GM13977 (cell line): ENCODE measurements around the gene GALNTL6.

Source experiments
- DNase-seq: peaks from one replicate; pipeline ENCODE4 v3.0.0; 2012; ENCODE audit warnings: low spot score
- in situ Hi-C: fragments of 300-500 bp; cut with MboI; formaldehyde crosslinking; loops from one replicate; pipeline ENCODE4 v1.12.0; 2022; ENCODE audit warnings: low sequenced_read_pairs, low pct_unique_long_range_greater_than_20kb, mixed read lengths, inconsistent platforms; ENCODE audit not compliant: unreplicated experiment
- TF ChIP-seq, protein P1 (sequence below): IDR thresholded peaks from 2 replicates; pipeline ENCODE4 v1.5.1; 2012; ENCODE audit warnings: mild to moderate bottlenecking, control low read depth; ENCODE audit not compliant: insufficient read depth; ENCODE audit errors: extremely low read depth, missing control alignments

The GALNTL6 gene

DNA sequence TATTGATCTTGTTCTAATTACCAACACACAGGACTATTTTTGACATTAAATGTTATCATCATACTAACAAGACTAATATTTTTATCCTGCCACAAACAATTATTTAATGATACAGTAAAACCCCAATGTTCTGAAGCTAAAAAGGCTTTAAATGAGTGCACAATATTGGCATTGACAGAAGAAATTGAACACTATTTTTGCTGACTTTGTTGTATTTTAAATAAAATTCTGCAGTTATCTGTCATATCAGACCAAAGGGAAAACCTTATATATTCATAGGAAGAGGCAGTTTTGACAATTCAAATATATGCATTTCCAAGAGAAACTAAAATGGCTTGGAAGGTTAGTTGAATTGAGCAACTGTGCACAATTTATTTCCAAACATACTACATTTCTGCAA lies 957.6 kb downstream of the GALNTL6 start:
- TF ChIP-seq, protein P1, sequence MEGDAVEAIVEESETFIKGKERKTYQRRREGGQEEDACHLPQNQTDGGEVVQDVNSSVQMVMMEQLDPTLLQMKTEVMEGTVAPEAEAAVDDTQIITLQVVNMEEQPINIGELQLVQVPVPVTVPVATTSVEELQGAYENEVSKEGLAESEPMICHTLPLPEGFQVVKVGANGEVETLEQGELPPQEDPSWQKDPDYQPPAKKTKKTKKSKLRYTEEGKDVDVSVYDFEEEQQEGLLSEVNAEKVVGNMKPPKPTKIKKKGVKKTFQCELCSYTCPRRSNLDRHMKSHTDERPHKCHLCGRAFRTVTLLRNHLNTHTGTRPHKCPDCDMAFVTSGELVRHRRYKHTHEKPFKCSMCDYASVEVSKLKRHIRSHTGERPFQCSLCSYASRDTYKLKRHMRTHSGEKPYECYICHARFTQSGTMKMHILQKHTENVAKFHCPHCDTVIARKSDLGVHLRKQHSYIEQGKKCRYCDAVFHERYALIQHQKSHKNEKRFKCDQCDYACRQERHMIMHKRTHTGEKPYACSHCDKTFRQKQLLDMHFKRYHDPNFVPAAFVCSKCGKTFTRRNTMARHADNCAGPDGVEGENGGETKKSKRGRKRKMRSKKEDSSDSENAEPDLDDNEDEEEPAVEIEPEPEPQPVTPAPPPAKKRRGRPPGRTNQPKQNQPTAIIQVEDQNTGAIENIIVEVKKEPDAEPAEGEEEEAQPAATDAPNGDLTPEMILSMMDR, result no peak
- in situ Hi-C loops, result no loop called here
- DNase-seq, result no peak

DNA sequence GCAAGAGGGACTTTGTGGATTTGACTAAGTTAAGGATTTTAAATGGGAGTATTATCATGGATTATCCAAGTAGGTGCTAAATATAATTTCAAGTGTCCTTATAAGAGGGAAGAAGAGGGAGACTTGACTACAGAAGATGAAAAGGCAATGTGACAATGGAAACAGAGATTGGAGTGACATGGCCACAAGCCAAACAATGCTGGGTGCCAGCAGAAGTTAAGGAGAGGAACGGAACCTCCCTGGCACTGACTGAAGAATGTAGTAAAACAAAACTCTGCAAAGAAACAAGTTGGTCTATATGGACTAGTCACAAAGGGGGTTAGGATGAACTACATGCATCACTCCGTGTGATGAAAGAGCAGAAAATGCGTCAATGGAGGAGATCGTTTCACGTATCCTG lies 959.6 kb downstream of the GALNTL6 start:
- in situ Hi-C loops, result no loop called here
- no peak for DNase-seq
- TF ChIP-seq, protein P1, result no peak

DNA sequence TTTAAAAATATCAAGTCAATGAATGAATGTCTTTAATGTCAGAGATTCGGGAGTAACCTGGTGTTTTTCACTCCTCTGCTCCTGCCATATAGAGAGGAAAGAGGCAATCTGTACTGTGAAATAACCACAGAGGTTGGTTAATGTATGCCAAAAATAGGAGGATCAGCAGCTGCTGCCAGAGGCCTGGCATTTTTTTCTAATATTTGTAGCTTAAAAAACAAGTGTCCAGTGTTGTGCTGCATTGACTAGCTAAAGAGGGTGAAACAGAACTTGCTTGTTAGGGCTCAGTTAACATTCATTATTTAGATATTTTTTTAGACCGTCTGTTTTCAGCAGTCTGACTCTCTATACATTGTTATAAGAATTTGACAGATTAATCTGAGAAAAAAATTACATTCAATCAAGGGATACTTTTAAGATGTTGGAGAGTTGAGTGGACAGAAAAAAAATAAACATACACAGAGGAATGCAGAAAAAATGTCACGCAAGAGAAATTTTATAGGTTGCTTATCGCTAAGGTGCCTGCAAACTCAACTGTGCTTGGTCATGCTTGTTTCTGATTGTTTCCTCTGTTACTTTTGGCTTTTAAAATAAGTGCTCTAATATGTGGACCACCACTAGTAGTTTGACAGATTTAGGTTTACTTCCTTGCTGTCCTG lies 963.1 kb downstream of the GALNTL6 start:
- in situ Hi-C loops, result no loop called here
- TF ChIP-seq, protein P1, result no peak
- DNase-seq, result no peak

DNA sequence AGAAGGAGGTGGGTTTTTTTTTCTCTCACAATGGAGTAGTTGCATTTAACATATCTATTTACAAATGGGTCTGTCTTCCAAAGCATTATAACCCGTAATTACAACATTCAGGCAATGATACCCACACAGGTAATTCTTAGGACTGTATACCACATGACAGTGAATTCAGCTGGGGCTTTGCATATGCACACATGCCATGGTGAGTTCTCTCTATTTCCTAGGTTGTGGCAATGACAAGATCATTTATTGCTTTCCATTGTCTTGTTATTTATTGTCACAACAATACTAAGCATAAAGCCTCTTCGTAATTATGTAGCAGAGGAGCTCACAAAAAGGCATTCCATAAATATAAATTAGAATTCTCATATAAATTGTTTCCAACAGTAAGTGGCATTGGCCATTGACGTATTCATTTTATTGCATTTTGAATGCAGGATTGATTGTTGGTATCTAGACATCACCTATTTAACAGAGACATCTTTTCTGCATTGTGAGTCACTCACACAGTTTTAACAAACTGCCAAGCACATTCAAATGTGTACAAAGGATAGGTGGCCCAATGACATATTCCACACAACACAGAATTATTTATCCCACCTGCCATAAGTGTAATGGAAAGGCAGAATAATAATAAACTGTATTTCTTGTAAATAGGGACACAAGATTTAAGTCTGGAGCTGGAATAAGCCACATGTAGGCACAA lies 964.7 kb downstream of the GALNTL6 start:
- no peak for DNase-seq
- TF ChIP-seq, protein P1, result no peak
- in situ Hi-C loops, result no loop called here

DNA sequence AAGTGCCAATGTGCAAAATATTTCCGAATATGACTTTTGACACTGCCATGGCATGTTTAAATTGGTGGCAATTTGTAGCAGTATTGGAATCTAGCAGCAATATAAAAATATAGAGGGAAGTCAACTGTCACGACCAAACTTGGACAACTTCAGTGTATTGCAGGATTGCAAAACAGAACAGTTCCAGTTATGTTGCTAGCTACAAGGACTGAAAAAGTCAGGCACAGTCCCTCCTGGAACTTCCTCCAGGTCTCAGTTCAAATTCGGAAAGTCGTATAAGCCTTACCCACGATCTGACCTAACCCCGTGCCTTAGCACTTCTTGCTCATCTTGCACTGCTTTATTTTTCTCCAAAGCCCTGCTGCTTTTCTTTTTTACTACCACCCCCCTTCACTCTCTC lies 965.4 kb downstream of the GALNTL6 start:
- TF ChIP-seq, protein P1, result no peak
- DNase-seq, result no peak
- in situ Hi-C loops, result no loop called here

DNA sequence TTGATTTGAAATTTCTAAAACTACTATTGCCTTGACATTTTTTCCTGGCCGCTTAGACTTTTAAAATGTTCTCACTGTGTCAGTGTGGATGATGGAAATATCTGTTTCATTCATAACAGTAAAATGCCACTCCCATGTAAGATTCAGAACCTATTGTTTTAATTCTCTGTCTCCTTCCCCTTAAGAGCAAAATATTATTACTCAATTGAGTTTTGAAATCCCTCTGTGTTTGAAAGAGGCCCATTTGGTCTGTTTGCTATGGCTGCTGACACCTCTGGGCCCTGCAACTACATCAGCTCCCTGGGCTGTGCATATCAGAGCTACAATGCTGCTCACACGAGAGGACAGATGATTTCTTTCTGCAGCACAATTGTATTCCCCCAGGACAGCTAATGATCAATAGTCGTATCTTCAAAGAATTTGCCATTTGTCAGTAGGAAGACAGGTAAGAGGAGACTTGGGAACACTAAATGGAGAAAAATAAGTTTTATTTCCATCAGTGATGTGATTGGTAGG lies 967.4 kb downstream of the GALNTL6 start:
- DNase-seq, result no peak
- in situ Hi-C loops, result no loop called here
- TF ChIP-seq, protein P1, result no peak
